HG02642 (cell line): ENCODE measurements around the gene IKBKE.

Experiments used
- ATAC-seq: cut with Tn5 transposase; IDR thresholded peaks from one replicate; pipeline ENCODE4 v1.9.1; 2021; ENCODE audit warnings: mild to moderate bottlenecking; ENCODE audit not compliant: unreplicated experiment, poor library complexity

IKBKE gene

DNA sequence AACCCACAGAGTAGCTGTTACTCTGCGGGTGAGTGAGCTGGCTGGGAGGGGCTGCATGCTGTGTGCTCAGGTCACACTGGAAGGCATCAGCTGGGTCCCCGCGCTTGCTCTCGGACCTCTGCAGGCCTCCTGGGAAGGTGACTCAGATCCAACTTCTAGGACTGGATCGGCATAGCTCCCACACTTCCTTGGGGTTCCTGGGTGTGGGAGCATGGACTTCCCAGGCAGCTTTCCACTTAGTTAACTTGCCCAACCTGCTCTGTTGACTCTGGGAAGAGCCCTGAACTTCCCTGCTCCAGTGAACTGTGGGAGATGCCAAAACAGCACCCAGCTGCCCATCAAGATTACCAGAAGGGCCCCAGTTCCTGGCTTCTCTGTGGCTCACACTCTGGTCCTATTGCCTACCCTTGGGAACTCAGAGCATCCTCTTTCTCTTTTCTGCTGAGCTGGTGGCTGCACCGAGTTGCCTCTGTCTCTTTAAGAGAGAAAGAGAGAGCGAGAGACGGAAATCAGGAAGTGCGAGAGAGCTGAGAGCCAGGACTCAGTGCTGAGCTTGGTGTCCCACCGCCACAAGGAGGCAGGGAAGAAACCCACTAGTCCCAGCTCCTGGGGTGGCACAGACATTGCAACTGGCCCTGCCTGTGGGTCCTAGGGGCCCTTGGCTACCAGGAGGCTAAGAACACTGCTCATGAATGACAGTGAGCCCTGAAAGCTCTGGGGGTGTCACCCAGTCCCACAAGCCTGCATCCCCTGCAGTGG, at the start of gene IKBKE:
Gene IKBKE (plus strand): TSS at position 544 of the 759 bp plus-strand sequence. CDS start 2,752 bp downstream, outside the sequence.
- ATAC-seq: peak; percentile 60

GRCh38 chr1:206421616-206422340, 48.5 kb upstream of the IKBKE start:
- no peak for ATAC-seq

DNA sequence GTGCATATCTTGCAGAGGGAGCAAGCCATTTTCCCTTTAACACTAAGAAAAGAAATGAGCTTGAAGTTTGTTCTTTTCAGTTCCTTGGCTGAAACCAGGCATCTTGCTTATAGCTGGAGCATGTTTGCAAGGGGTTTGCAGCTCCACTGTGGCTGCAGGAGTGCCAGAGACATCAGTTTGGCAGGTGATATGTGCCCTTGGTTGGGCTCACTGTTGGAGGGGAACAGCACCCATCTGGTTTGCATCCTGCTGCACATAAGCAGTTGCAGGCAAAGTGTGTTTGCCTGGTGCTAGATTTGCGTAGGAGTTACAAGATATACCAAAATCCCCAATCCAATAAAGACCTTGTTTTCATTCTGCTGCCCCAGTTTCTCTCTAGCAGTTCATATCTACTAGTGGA, 47.8 kb upstream of the IKBKE start:
- ATAC-seq: no peak

DNA sequence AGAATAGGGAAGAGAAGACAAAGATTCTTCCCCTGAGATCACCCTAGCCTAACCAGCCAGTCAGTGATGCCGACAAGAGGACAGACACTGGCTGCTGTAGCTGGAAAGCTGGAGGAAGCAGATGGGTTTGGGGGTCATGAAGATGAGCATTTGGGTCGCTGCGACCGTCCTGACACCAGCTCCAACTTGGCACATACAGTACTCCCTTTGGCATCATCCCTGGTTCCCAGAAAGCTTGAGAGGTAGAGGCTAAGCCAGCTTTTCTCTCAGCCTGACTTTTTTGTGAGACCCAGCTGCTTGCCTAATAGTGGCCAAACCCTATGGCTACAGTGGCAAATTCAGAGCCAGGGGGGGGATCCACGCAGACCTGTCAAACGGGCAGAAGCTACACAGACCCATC, 43.0 kb upstream of the IKBKE start:
- no peak for ATAC-seq

GRCh38 chr1:206429421-206429820, 40.9 kb upstream of the IKBKE start:
- no peak for ATAC-seq

- peak; percentile 95 for ATAC-seq
Measured at GRCh38 chr1:206430031-206430983, 40.0 kb upstream of the IKBKE start.

- no peak for ATAC-seq
Measured at GRCh38 chr1:206435445-206435844, 34.8 kb upstream of the IKBKE start.

GRCh38 chr1:206438554-206438953, 31.7 kb upstream of the IKBKE start:
- no peak for ATAC-seq

- ATAC-seq: no peak
Measured at GRCh38 chr1:206439205-206439604, 31.1 kb upstream of the IKBKE start.

GRCh38 chr1:206441336-206441967, 28.8 kb upstream of the IKBKE start:
- no peak for ATAC-seq

- ATAC-seq: no peak
Measured at GRCh38 chr1:206442101-206442500, 28.2 kb upstream of the IKBKE start.

DNA sequence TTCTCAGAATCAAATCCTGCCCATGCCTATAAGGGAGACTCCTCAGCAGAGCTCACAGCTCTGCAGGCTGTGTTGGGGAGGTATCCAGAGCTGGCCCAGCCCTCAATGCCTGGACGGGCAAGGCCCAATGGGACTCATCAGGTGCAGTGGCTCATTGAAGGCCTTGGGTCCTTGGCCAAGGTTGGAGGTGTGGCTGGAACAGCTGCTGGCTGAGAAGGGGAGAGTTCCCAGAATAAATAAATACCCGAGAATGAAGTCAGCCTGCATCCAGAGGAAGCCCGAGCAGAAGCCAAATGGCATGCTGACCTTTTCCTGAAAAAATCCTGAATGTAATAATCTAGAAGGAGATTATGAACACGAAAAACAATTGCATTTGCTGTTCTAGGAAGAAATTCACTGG, 25.2 kb upstream of the IKBKE start:
- no peak for ATAC-seq

GRCh38 chr1:206445911-206446356, 24.3 kb upstream of the IKBKE start:
- no peak for ATAC-seq

- no peak for ATAC-seq
Measured at GRCh38 chr1:206446688-206447421, 23.4 kb upstream of the IKBKE start.

DNA sequence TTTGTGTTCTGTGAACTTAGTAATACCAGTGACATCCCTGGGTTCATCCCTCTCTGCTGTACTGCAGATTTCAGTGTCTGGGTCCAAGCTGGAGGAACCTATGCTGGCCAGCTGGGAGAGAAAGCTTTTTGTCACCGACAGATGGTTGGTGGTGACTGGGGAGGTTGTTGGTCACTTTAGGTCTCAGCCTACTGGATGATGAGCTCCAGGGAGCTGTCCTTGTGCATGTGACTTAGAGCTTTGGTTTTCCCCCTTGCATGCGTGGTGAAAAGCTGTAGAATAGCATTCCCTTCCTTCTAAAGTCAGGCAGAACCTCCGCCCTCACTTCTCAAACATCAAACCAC, 22.9 kb upstream of the IKBKE start:
- no peak for ATAC-seq

DNA sequence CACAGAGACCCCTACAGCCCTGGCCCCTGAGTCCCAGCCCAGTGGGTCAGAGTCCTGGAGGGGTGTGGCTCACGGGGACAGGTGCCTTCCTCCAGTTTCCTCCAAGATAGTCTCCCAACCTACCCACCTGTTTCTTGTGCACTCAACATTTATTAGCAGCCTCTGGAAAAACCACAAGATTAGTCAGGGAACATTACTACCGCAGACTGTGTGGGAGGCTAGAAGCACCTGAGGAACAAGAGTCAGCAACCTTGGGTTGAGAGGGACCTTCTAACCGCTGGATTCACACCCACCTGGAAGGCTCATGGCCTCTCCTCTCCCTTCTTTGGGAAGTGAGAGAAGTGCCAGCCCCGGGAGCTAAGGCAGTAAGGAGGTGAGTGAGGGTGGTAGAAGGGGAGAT, 22.5 kb upstream of the IKBKE start:
- no peak for ATAC-seq

GRCh38 chr1:206448471-206448870, 21.8 kb upstream of the IKBKE start:
- no peak for ATAC-seq

- ATAC-seq: no peak
Measured at GRCh38 chr1:206449565-206449964, 20.7 kb upstream of the IKBKE start.

DNA sequence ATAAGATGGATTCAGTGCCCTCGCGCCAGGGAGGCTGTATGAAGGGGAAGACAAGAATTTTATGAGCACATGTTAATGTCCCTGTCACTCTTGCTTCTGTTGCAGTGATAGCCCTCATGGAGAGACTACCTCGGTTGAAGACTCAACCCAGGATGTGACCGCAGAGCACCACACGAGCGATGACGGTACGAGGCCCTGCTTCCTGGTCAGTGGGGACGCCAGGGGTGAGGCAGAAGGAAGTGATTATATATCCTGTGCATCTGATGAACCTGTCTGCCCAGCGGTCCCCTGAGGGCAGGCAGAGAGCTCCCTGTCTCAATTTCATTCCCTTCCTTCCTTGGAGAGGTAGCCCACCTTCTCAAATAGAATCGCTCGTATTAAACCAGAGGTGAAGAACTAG, 20.0 kb upstream of the IKBKE start:
- ATAC-seq: no peak
